HG03280 (cell line): ENCODE measurements around the gene RHOBTB1.
"Not testable (repeated sequence)": the region's sequence is repeated elsewhere in the genome, so short reads cannot be mapped to it uniquely, and the experiment has no call there.

Experiments used
- ATAC-seq: cut with Tn5 transposase; IDR thresholded peaks from one replicate; pipeline ENCODE4 v1.9.1; 2021; ENCODE audit warnings: mild to moderate bottlenecking, moderate library complexity; ENCODE audit not compliant: unreplicated experiment

Gene RHOBTB1

DNA sequence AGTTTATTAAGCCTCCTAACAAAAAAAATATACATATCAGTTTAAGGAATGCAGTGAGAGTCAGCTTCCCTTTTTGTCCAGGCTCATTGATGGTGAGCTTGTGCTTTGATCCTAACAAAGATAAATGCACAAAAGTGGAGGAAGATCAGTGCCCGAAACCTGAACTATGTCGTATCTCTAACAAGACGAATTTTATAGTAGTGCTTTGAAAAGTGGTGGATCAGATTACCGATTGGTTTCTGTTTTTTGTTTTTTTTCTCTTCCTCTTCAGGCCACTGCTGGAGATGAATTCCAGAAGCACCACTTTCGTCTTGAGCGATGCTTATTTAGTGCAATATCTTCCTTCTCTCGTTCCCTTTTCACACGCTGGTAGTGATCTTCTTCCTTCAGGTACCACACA lies 72.8 kb downstream of the RHOBTB1 start:
- no peak for ATAC-seq

DNA sequence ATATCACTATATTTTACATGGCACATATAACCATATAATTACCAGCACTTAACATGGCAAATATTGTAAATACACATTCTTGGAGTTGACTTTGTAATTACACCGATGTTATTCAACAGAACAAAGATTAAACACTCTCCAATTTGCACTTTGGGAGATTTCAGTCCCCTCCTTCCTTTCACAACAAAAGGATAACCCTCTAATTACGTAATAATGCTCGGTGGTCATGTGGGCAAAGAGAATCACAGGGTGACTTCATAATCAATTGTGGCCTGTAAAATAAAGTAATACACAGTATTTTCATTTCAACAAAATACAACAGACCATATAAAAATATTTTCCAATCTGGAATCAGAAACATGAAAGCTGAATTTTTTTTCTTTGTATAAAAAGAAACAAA lies 73.2 kb downstream of the RHOBTB1 start:
- no peak for ATAC-seq

DNA sequence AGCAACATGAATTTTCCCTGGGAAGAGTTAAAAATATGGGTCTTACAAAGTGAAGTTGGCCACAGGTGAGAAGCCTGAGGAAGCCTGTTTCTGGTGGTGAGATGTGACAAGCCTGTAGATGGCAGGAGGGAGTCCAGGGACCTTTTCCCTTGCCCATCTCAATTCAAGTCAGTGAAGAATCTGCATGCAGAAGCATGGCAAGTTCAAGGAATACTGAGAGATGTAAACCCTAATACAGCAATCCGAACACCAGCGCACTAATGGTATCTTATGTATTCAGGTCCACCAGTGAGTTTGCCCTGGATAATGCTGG lies 73.6 kb downstream of the RHOBTB1 start:
- ATAC-seq, result no peak

DNA sequence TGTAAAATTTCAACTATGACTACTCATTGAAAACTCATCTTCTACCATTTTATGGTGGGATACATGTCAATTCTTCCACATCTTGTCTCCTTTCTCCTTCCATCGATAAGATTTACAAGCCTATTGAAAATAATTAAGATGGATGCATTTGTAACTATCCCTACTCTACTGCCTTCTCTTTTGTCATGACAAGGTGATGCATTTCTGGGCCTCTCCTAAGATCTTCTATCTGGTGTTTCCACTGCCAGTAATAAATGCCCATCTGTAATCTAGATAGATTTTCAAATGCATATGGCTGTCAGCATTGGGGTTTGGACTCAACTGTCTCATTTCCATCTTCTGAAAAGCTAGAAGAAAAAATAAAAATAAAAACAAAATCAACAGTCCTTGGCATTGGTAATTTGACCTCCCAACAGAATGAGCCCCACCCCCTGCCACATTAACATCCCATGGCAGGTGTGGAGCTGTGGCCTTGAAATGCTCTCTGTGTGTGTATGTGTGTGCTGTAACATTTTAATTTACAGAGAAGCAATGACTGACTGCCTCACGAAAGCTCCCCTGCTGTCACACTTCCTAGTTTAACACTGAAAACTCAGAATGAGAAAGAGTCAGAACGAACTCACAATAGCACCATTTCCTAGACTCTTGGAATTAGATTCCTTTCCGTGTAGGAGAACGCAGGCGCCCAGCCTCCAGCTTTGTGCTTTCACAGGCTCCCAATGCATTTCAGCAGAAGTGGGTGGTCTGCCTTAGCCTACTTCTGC lies 74.2 kb downstream of the RHOBTB1 start:
- ATAC-seq, result no peak

DNA sequence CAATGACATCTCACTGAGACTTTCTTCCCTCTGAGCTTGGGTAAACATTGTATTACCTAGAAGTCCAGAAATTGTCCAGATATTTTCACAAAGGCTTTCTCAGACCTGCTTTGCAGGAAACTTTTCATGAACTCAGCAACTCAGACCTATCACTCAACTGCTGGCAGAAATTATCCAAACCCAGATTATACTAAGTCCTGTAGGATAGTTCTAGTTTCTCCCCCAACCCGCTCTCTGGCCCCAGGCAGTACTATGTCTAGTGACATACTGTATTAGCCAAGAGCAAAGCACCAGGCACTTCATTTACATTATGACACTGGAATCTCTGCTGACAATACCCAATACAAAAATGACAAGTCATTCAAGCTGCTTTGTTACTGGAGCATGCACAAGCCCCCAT lies 75.0 kb downstream of the RHOBTB1 start:
- ATAC-seq, result no peak

DNA sequence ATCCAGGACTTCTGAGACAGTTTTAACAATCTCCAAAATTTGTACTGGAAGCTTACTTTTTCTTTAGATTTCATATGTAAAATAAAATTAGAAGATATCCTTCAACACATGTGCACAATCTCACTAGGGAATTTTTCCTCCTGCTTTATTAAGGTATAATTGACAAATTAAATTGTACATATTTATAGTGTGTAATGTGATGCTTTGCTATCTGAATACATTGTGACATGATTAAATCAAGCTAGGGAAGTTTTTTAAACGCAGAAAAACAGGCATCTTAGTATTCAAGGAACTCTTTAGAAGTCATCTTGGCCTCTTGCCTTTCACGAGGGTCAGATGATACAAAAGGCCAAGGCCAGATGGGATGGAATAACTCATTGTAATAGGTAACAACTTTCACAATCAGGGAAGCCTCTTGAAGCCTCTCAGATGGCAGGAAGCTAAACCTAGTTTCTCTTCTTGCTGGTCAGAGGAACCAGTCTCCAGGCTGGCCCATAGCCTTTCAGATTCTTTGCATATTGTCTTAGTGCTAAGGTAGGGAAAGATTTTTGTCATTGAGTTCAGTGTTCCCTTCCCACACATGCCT lies 78.7 kb downstream of the RHOBTB1 start:
- ATAC-seq, result no peak

DNA sequence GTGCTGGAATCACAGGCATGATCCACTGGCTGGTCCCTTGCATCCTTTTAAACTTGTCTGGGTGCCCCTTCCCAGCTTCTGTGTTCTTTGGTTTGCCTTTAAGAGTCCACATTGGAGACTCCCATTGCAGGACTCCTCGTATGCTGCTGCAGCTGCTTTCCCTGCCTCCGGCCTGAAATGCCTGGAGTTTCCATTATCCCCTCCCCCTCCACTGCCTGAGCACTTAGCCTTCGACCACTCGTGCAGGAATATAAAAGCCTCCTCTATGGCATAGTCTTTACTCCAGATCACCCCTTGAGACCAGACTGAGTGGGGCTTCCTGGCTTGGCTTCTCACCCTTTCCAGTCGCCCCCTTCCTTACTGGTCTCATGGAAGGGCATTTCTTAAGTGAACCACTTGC lies 80.2 kb downstream of the RHOBTB1 start:
- no peak for ATAC-seq

DNA sequence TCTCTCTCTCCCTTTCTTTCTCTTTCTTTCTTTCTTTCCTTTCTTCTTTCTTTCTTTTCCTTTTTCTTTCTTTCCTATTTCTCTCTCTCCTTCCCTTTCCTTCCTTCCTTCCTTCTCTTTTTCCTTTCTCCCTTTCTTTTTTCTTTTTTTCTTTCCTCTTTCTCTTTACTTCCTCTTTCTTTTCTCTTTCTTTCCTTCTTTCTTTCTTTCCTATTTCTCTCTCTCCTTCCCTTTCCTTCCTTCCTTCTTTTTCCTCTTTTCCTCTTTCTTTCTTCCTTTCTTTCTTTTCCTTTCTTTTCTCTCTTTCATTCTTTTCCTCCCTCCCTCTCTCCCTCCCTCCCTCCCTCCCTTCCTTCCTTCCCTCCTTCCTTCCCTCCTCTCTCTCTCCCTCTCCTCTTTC lies 81.5 kb downstream of the RHOBTB1 start:
- ATAC-seq, result no peak

DNA sequence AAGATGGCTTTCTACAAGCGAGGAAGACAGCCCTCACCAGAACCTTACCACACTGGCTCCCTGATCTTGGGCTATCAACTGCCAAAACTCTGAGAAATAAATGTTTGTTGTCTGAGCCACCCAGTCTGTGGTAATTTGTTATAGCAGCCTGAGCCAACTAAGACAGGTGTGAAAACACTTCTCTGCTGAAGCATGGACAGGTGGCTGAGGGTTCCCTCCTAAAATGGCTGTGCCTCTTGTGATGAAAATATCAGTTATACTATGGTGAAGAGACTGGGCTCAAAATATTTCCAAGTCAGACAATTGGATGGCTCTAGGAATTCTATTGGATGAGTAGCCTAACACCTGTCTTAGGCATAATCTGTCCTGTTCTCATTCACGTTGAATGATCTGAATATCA lies 87.6 kb downstream of the RHOBTB1 start:
- ATAC-seq, result no peak

DNA sequence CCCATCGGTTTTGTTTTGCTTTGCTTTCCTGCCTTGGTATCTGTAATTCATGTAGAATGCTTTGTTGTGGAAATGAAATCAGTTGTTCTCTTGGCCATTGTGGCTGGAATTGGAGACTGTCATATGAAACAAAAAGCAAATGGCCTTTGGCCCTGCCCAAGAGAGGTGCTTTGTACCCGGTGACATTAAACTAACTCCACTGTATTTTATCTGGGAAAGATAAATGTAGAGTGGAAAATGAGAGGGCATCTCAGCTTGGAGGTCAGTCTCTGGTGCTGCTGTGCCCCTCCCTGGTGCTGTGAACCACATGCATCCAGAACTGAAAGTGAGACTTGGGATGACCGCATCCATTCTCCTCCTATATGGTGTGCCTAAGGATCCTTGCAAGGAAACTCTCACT lies 90.3 kb downstream of the RHOBTB1 start:
- no peak for ATAC-seq

DNA sequence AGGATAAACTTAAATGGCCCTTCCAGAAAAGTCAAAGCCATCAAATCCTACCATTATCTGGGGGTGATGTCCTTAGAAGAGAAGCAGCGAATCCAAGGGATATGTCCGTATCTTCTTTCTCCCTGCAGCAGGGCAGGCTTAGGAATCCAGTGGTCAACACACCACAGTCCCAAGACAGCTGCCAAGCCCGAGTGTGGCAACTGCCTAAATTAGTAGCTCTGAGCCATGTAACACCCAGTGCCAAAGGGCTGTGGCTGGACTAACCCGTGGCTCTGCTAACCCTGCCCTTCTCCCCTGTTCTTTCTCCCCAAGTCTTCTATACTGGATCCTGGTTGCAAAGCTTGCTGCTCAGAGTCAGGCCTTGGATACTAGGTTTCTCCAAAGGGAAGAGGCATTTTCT lies 90.9 kb downstream of the RHOBTB1 start:
- no peak for ATAC-seq

DNA sequence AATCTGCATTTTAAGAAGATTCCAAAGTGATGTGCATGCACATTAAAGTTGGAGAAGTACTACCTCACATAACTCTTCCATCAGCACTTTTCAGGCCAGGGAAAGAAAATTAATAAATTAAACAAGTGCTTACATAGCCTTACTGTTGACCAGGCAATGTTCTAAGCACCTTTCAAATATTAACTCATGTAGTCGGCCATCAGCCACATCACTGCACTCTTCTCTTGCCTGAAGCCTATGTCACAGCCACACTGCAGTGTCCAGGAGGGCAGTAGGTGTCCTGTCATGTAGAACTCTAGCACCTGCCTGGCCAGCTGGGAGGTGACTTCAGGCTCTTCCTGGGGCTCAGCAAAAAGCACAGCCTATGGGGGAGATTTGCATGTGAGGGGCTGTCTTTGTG lies 94.2 kb downstream of the RHOBTB1 start:
- no peak for ATAC-seq

DNA sequence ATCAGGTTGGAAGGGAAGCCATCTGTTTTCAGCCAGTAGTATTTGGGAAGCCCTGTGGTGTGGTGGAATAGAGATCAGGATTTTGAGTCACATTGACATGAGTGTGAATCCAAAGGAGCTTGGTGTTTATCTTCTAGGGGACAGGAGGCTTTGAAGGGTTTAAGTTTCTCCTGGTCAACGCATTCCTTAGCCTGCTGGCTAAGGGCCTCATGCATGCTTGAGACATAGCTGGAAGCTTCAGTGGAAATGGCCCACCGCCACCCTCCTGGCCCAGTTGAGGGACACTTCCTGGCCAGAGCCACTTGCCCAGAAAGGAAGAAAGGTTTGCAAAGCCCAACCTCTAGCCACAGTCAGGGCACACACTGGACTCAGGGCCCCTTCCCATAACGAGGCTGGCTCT lies 94.8 kb downstream of the RHOBTB1 start:
- no peak for ATAC-seq

DNA sequence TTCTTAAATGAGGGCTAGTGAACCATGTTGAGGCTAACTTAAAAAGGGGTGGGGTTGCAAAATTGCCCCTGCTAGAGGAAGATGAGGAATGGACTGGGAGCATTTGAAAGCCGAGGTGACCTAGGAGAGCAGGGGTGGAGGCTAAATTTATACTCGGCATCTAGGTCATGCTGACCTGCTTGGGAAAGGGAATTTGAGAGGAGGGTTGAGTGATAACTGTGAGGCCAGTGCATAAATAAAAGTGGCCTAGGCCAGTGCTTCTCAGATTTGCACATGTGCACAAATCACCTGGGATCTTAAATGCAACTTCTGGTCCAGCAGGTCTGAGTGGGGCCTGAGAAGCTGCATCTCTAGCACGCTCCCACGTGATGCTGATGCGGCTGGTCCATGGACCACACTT lies 95.3 kb downstream of the RHOBTB1 start:
- no peak for ATAC-seq

DNA sequence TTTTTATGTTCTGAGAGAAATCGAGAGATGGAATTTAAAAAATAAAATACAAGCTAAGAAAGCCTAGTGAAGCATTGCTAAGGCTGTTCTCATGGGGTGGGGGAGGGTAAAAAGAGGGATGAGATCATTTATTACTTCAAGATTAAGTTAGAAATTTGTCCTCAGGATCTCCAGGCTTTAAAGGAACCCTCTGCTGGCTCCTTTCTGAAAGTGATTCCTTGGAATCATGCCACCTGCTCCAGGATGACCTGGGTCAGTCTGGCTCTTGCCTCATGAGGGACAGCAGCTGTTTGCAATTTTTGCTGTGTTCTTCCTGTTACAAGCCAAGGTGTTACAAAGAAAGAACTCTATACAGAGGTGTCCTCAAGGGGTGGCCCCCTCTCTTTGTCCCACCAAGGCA lies 95.9 kb downstream of the RHOBTB1 start:
- no peak for ATAC-seq

DNA sequence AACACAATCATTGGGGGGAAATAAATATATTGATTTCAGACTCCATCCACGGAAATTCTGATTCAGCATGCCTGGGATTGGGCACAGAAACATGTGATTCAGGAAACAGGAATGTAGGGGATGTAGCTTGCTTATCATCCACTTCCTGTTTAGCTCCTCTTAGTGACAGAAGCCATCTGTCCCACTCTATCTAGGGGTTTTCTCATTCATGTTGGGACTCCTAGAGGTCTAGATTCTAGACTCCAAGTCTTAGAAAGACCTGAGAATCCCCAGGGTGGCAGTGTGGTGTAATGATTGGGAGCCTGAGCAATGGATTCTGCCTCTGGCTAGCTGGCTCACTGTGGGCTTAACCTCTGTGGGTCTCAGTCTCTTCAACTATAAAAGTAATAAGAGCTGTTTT lies 97.8 kb downstream of the RHOBTB1 start:
- no peak for ATAC-seq

DNA sequence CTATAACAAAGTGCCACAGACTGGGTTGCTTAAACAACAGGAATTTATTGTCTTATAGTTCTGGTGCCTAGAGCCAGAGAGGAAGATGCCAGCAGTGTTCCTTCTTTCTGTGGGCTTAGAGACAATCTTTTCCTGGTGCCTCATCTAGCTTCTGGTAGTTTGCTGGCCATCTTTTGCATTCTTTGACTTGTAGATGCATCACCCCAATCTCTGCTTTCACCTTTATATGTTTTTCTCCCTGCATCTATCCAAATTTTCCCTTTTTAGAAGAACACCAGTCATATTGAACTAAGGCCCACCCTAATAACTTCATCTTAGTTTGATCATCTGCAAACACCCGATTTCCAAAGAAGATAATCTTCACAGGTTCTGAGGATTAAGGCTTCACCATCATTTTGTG lies 98.9 kb downstream of the RHOBTB1 start:
- no peak for ATAC-seq

DNA sequence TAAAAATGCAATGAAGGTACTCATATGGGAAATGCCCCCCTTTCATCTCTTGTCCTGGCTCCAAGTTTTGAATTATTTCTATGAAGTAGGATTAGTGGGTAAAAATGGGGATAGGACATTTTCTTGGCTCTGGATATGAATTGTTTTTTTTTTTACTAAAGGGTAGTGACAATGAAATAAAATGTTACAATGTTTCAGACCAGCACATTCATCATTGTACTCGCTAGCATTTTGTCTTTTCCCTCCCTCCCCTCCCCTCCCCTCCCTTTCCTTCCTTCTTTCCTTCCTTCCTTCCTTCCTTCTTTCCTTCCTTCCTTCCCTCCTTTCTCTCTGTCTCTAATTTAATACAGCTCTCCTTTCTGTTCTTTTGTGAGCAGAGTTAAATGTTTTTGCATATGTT lies 101.3 kb downstream of the RHOBTB1 start:
- ATAC-seq, result no peak

DNA sequence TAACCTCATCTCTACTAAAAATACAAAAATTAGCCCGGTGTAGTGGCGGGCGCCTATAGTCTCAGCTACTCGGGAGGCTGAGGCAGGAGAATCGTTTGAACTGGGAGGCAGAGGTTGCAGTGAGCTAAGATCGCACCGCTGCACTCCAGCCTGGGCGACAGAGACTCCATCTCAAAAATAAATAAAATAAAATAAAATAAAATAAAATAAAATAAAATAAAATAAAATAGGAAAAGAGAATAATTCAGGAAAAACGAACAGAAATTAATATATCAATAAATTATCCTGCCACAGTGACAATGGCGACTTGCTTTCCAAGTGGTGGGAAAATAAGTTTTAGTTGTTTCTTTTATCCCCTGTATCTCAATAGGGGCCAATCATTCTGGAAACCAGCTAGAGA lies 102.8 kb downstream of the RHOBTB1 start:
- ATAC-seq, result not testable (repeated sequence)

DNA sequence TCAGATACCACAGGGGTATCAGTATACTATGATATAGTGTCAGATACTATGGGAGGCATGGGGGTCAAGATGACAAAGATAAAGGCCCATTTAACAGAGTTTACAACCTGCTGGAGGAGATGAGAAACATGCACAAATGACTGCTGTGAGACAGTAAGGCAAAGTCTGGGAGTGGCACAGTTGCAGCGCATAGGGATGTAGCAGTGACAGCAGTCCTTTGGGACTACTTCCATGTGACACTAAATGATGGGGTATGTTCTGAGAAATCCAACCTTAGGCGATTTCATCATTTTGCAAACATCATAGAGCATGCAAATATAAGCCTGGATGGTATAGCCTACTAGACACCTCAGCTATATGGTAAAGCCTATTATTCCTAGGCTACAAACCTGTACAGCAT lies 108.9 kb downstream of the RHOBTB1 start:
- ATAC-seq, result no peak

DNA sequence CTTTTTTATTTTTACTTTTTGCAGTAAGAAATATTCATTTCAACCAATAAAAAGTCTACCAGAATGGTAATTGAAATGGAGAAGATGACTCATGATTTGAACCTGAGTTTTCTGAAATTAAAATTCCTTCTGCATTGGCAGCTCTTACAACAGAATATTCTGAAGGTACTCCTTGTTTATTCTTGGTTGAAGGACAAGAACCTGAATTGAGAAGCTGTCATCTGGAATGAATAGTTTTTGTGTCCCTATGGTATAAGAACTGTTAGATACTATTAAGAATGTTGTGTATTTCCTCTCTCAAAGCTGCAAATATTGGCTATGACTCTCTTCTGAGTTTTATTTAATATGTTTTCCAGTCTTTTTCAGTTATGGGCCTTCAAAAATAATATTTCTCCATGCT lies 109.6 kb downstream of the RHOBTB1 start:
- no peak for ATAC-seq

DNA sequence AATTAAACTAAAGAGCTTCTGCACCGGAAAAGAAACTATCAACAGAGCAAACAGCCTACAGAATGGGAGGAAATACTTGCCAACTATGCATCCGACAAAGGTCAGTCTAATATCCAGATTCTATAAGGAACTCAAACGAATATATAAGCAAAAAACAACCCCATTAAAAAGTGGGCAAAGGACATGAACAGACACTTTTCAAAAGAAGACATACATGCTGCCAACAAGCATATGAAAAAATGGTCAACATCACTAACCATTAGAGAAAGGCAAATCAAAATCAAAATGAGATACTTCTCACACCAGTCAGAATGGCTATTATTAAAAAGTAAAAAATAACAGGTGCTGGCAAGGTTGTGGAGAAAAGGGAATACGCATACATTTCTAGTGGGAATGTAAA lies 111.8 kb downstream of the RHOBTB1 start:
- not testable (repeated sequence) for ATAC-seq

DNA sequence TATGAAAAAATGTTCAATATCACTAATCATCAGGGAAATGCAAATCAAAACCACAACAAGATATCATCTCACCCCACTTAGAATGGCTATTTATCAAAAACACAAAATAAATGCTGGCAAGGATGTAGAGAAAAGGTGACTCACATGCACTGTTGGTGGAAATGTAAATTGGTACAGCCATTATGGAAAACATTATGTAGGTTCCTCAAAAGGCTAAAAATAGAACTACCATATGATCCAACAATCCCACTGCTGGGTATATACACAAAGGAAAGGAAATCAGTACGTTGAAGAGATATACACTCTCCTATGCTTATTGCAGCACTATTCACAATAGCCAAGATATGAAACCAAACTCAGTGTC lies 115.5 kb downstream of the RHOBTB1 start:
- ATAC-seq, result no peak
